ENCODE results near the gene ZNF408. TPM values are rescaled to one million over a fixed set of nuclear protein-coding genes. Genes with fewer than 3 reads are reported as not detected.
"Not testable (repeated sequence)": the region's sequence is repeated elsewhere in the genome, so short reads cannot be mapped to it uniquely, and the experiment has no call there.

Gene ZNF408
- total RNA-seq, 4 donors from 2014 or later = 0.88 to 10.5 (median 8.0) TPM

GRCh38 chr11:46666516-46666915 lies 34.3 kb upstream of the ZNF408 start:
- Histone ChIP-seq H3K4me3 (no peak overlapping the region), H3K27me3 (no peaks in the 10 kb centered on the region), H3K4me1 (peaks cover 0 to 9% of the 10 kb centered on the region in 2 donors), H3K9me3 (no peaks in the 10 kb centered on the region), H3K36me3 (no peaks in the 10 kb centered on the region), H3K27ac (peak overlapping the region; percentile 66 to 81)
- TF ChIP-seq CTCF (IDR thresholded peaks at IDR 0.05) (no peak), POLR2A (IDR thresholded peaks at IDR 0.05) (no peak)
- peak; percentile 46 to 53 for DNase-seq
- intact Hi-C loops (cut with DNase I; ENCODE audit: low total_unique reads) = no loop called here

GRCh38 chr11:46667043-46667481 lies 33.8 kb upstream of the ZNF408 start:
- H3K4me1 ChIP-seq = peaks cover 0 to 9% of the 10 kb centered on the region in 2 donors
- H3K27ac ChIP-seq = peak overlapping the region; percentile 66 to 81
- no peaks in the 10 kb centered on the region for H3K27me3 ChIP-seq
- intact Hi-C loops (cut with DNase I; ENCODE audit: low total_unique reads) = no loop called here
- TF ChIP-seq POLR2A (IDR thresholded peaks at IDR 0.05) (no peak), CTCF (IDR thresholded peaks at IDR 0.05) (no peak)
- no peaks in the 10 kb centered on the region for H3K9me3 ChIP-seq
- H3K36me3 ChIP-seq = no peaks in the 10 kb centered on the region
- peak; percentile 51 to 69 for DNase-seq
- H3K4me3 ChIP-seq = no peak overlapping the region

- no peak for DNase-seq
- Histone ChIP-seq H3K4me1 (peaks cover 0 to 9% of the 10 kb centered on the region in 2 donors), H3K9me3 (no peaks in the 10 kb centered on the region), H3K4me3 (no peak overlapping the region), H3K27me3 (no peaks in the 10 kb centered on the region), H3K27ac (peak overlapping the region in 1 of 2 donors; percentile 66), H3K36me3 (no peaks in the 10 kb centered on the region)
- intact Hi-C loops (cut with DNase I; ENCODE audit: low total_unique reads) = no loop called here
- no peak for TF ChIP-seq CTCF (IDR thresholded peaks at IDR 0.05)
- TF ChIP-seq POLR2A (IDR thresholded peaks at IDR 0.05) = no peak
Observed at GRCh38 chr11:46668480-46669085, 32.2 kb upstream of the ZNF408 start.

GRCh38 chr11:46669711-46670139 lies 31.1 kb upstream of the ZNF408 start:
- no peak overlapping the region for H3K27ac ChIP-seq
- intact Hi-C loops (cut with DNase I; ENCODE audit: low total_unique reads) = no loop called here
- no peaks in the 10 kb centered on the region for H3K36me3 ChIP-seq
- TF ChIP-seq POLR2A (IDR thresholded peaks at IDR 0.05) (no peak), CTCF (IDR thresholded peaks at IDR 0.05) (no peak)
- H3K9me3 ChIP-seq = no peaks in the 10 kb centered on the region
- no peak for DNase-seq
- H3K27me3 ChIP-seq = no peaks in the 10 kb centered on the region
- H3K4me1 ChIP-seq = peaks cover 5 to 13% of the 10 kb centered on the region in 2 donors
- no peak overlapping the region for H3K4me3 ChIP-seq

- H3K4me3 ChIP-seq; H3K9me3 ChIP-seq; H3K27me3 ChIP-seq; H3K36me3 ChIP-seq; intact Hi-C loops (cut with DNase I; ENCODE audit: low total_unique reads); DNase-seq: not testable (repeated sequence)
- Histone ChIP-seq H3K4me1 (peaks cover 5 to 17% of the 10 kb centered on the region in 2 donors), H3K27ac (peak overlapping the region in 1 of 2 donors; percentile 2)
Observed at GRCh38 chr11:46670521-46670920, 30.3 kb upstream of the ZNF408 start.
